ENCODE data around the gene BAD.
"Not testable (repeated sequence)": the region's sequence is repeated elsewhere in the genome, so short reads cannot be mapped to it uniquely, and the experiment has no call there.

BAD gene

GRCh38 chr11:64284048-64284961 lies at the start of gene BAD:
Gene BAD (minus strand): TSS chr11:64284665. CDS start chr11:64284368, 297 bp downstream.
- peak; percentile 82 to 88 for DNase-seq (ENCODE audit: low read depth in 2 of 2, low spot score in 1 of 2)

- no peak for DNase-seq (ENCODE audit: low read depth in 2 of 2, low spot score in 1 of 2)
These were observed 49.1 kb upstream of the BAD start for GRCh38 chr11:64333556-64333955.

GRCh38 chr11:64331569-64332371 lies 47.3 kb upstream of the BAD start:
- peak in 1 of 2 donors; percentile 51 for DNase-seq (ENCODE audit: low read depth in 2 of 2, low spot score in 1 of 2)

GRCh38 chr11:64330888-64331287 lies 46.4 kb upstream of the BAD start:
- no peak for DNase-seq (ENCODE audit: low read depth in 2 of 2, low spot score in 1 of 2)

- DNase-seq (ENCODE audit: low read depth in 2 of 2, low spot score in 1 of 2), result no peak
These were observed 43.5 kb upstream of the BAD start for GRCh38 chr11:64327993-64328392.

- DNase-seq (ENCODE audit: low read depth in 2 of 2, low spot score in 1 of 2), result no peak
These were observed 42.9 kb upstream of the BAD start for GRCh38 chr11:64327375-64327774.

- no peak for DNase-seq (ENCODE audit: low read depth in 2 of 2, low spot score in 1 of 2)
These were observed 40.4 kb upstream of the BAD start for GRCh38 chr11:64324692-64325469.

- not testable (repeated sequence) for DNase-seq (ENCODE audit: low read depth in 2 of 2, low spot score in 1 of 2)
These were observed 39.5 kb upstream of the BAD start for GRCh38 chr11:64323984-64324383.

GRCh38 chr11:64323373-64323772 lies 38.9 kb upstream of the BAD start:
- DNase-seq (ENCODE audit: low read depth in 2 of 2, low spot score in 1 of 2), result no peak

GRCh38 chr11:64322925-64323260 lies 38.4 kb upstream of the BAD start:
- DNase-seq (ENCODE audit: low read depth in 2 of 2, low spot score in 1 of 2), result no peak

- no peak for DNase-seq (ENCODE audit: low read depth in 2 of 2, low spot score in 1 of 2)
These were observed 37.1 kb upstream of the BAD start for GRCh38 chr11:64321533-64321932.

- DNase-seq (ENCODE audit: low read depth in 2 of 2, low spot score in 1 of 2), result no peak
These were observed 36.6 kb upstream of the BAD start for GRCh38 chr11:64321026-64321425.

GRCh38 chr11:64320556-64320955 lies 36.1 kb upstream of the BAD start:
- no peak for DNase-seq (ENCODE audit: low read depth in 2 of 2, low spot score in 1 of 2)

GRCh38 chr11:64318766-64319761 lies 34.6 kb upstream of the BAD start:
- DNase-seq (ENCODE audit: low read depth in 2 of 2, low spot score in 1 of 2), result no peak

- DNase-seq (ENCODE audit: low read depth in 2 of 2, low spot score in 1 of 2), result peak; percentile 83 to 87
These were observed 33.7 kb upstream of the BAD start, which contains the start of gene PRDX5 for GRCh38 chr11:64317961-64318765. Gene PRDX5 (plus strand): TSS chr11:64318121. CDS start chr11:64318216, 95 bp downstream.

- peak; percentile 91 for DNase-seq (ENCODE audit: low read depth in 2 of 2, low spot score in 1 of 2)
These were observed 33.0 kb upstream of the BAD start, which contains the start of gene TRMT112 for GRCh38 chr11:64317325-64317960. Gene TRMT112 (minus strand): TSS chr11:64317559. CDS start chr11:64317526, 33 bp downstream.

GRCh38 chr11:64316672-64317324 lies 32.3 kb upstream of the BAD start:
- DNase-seq (ENCODE audit: low read depth in 2 of 2, low spot score in 1 of 2), result no peak

All from stimulated activated CD8-positive, alpha-beta memory T cell treated with anti-CD3 and anti-CD28 coated beads, Interleukin-4, amount 100 ng/mL, for 1 hour (primary cell).